ENCODE measurements around the gene ZNF771. TPM values are rescaled to one million over a fixed set of nuclear protein-coding genes. Genes with fewer than 3 reads are reported as not detected.
"Not testable (repeated sequence)": the region's sequence is repeated elsewhere in the genome, so short reads cannot be mapped to it uniquely, and the experiment has no call there.

The ZNF771 gene
- total RNA-seq, 4 donors from 2014 or later, result 3.7 to 15.1 (median 7.0) TPM

DNA sequence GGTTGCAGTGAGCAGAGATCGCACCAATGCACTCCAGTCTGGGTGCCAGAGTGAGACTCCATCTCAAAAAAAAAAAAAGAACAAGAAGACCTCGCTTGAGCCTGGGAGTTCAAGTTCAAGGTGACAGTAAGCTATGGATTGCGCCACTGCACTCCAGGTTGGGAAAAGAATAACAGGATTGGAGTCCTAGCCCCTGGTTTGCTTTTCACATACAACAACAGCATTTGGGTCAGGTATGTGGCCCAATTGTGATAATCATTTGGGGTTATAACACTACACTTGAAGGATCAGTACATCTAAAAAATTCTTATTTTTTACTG lies 41.7 kb downstream of the ZNF771 start:
- TF ChIP-seq POLR2A (IDR thresholded peaks at IDR 0.05), result no peak
- TF ChIP-seq, protein P1, sequence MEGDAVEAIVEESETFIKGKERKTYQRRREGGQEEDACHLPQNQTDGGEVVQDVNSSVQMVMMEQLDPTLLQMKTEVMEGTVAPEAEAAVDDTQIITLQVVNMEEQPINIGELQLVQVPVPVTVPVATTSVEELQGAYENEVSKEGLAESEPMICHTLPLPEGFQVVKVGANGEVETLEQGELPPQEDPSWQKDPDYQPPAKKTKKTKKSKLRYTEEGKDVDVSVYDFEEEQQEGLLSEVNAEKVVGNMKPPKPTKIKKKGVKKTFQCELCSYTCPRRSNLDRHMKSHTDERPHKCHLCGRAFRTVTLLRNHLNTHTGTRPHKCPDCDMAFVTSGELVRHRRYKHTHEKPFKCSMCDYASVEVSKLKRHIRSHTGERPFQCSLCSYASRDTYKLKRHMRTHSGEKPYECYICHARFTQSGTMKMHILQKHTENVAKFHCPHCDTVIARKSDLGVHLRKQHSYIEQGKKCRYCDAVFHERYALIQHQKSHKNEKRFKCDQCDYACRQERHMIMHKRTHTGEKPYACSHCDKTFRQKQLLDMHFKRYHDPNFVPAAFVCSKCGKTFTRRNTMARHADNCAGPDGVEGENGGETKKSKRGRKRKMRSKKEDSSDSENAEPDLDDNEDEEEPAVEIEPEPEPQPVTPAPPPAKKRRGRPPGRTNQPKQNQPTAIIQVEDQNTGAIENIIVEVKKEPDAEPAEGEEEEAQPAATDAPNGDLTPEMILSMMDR (IDR thresholded peaks at IDR 0.05), result no peak
- Histone ChIP-seq H3K27ac (no peak overlapping the region), H3K4me3 (no peak overlapping the region), H3K4me1 (peaks cover 9 to 21% (median 15%) of the 10 kb centered on the region in 3 donors), H3K9me3 (no peaks in the 10 kb centered on the region), H3K27me3 (no peaks in the 10 kb centered on the region), H3K36me3 (peaks cover 0 to under 1% (median 0%) of the 10 kb centered on the region in 3 donors)
- WGBS, 2 donors, result 73 to 89% methylated on average over 3 of the region's 3 CpGs
- intact Hi-C loops (cut with DNase I), result loop anchor here (5.0 kb wide), 1 partner anchor 78 kb away; the partner anchor contains the start of gene ZNF768
- DNase-seq, result no peak

DNA sequence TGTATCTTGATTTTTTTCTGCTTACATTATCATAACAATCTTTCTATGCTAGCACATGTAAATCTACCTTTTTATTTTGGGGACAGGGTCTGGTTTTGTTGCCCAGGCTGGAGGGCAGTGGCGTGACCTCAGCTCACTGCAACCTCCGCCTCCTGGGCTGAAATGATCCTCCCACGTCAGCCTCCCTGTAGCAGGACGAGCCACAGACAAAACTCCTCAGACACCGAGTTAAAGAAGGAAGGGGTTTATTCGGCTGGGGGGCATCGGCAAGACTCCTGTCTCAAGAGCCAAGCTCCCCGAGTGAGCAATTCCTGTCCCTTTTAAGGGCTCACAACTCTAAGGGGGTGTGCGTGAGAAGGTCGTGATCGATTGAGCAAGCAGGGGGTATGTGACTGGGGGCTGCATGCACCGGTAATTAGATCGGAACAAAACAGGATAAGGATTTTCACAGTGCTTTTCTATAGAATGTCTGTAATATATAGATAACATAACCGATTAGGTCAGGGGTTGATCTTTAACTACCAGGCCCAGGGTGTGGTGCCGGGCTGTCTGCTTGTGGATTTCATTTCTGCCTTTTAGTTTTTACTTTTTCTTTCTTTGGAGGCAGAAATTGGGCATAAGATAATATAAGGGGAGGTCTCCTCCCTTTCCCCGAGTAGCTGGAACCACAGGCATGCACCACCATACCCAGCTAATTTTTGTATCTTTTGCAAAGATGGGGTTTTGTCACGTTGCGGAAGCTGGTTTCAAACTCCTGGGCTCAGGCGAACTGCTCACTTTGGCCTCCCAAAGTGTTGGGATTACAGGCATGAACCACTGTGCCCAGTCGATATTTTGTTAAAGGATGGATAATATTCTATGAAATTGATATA lies 45.5 kb downstream of the ZNF771 start:
- H3K4me1 ChIP-seq, result not testable (repeated sequence)

DNA sequence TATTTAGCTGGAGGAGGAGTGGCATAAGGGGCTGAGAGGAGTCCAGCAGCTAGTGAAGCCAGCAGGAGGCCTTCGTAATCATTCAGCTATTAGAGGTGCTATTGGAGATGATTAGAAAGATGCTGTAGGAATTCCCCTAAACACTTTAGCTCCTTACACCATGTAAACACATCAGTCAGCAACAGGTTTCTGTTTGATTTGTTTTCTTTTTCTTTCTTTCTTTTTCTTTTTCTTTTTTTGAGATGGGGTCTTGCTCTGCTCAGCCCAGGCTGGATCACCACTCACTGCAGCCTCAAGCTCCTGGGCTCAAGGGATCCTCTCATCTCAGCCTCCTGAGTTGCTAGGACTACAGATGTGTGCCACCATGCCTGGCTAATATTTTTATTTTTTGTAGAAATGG lies 48.9 kb downstream of the ZNF771 start:
- H3K27ac ChIP-seq, result no peak overlapping the region
- intact Hi-C loops (cut with DNase I), result no loop called here
- no peak overlapping the region for H3K4me3 ChIP-seq
- 77 to 87% methylated on average over 1 of the region's 1 CpG for WGBS, 2 donors
- DNase-seq, result no peak
- H3K9me3 ChIP-seq, result no peaks in the 10 kb centered on the region
- TF ChIP-seq POLR2A (IDR thresholded peaks at IDR 0.05), result no peak
- TF ChIP-seq, protein P1 (IDR thresholded peaks at IDR 0.05), result no peak
- peaks cover 0 to 9% (median 0%) of the 10 kb centered on the region in 3 donors for H3K4me1 ChIP-seq
- H3K27me3 ChIP-seq, result no peaks in the 10 kb centered on the region
- H3K36me3 ChIP-seq, result no peaks in the 10 kb centered on the region

More for the DNA sequence above, 45.5 kb downstream of the ZNF771 start:
- H3K27me3 ChIP-seq; DNase-seq; intact Hi-C loops (cut with DNase I); H3K9me3 ChIP-seq; H3K4me3 ChIP-seq; H3K36me3 ChIP-seq; H3K27ac ChIP-seq: not testable (repeated sequence)
- 80 to 84% methylated on average over 15 to 20 of the region's 20 CpGs for WGBS, 2 donors

DNA sequence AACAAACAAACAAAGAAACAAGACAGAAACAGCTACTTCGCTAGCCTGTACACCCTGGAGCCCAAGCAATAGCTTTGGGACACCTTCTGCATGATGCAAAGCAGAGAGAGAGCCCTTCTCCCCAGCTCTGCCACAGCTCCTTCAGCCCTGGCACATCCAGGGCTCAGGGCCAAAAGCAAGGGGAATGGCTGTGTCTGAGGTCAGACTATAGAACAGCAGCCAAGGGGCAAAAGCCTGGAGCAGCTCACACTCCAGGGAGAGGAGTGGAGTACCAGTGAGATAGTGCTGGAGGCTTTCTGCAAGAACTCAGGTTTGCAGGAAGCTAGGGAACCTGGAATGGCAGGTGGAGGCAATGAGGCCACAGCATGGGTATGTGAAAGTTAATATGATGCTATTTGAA lies 49.9 kb downstream of the ZNF771 start:
- no peak for TF ChIP-seq POLR2A (IDR thresholded peaks at IDR 0.05)
- TF ChIP-seq, protein P1 (IDR thresholded peaks at IDR 0.05), result no peak
- WGBS, 2 donors, result 100% methylated on average over 1 of the region's 1 CpG
- peaks cover 0 to 9% (median 0%) of the 10 kb centered on the region in 3 donors for H3K4me1 ChIP-seq
- H3K9me3 ChIP-seq, result no peaks in the 10 kb centered on the region
- no peak for DNase-seq
- H3K27ac ChIP-seq, result no peak overlapping the region
- H3K27me3 ChIP-seq, result no peaks in the 10 kb centered on the region
- no peaks in the 10 kb centered on the region for H3K36me3 ChIP-seq
- no peak overlapping the region for H3K4me3 ChIP-seq
- intact Hi-C loops (cut with DNase I), result no loop called here

DNA sequence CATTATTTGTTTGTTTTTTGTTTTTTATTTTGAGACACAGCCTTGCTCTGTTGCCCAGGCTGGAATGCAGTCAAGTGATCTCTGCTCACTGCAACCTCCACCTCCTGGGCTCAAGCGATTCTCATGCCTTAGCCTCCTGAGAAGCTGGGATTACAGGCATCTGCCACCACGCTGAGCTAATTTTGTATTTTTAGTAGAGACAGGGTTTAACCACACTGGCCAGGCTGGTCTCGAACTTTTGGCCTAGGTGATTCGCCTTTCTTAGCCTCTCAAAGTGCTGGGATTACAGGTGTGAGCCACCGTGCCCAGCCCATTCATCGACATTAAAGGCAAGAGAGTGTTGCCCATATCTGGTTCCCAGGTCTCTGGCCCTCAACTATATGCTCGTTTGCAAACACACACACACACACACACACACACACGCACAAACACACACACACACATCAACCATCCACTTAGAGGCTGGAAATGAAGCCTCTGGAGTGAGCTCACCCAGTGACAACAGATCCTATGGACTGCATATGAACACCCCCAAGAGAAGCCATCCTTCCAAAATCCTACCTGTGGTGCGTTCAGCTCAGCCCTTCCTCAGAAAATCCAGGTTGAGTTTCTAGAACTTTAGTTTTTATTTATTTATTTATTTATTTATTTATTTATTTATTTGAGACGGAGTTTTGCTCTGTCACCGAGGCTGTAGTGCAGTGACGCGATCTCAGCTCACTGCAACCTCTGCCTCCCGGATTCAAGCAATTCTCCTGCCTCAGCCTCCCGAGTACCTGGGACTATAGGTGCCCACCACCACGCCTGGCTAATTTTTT lies 50.5 kb downstream of the ZNF771 start:
- Histone ChIP-seq H3K9me3 (no peaks in the 10 kb centered on the region), H3K4me3 (no peak overlapping the region), H3K36me3 (no peaks in the 10 kb centered on the region), H3K27me3 (no peaks in the 10 kb centered on the region), H3K27ac (no peak overlapping the region), H3K4me1 (peaks cover 0 to 9% (median 0%) of the 10 kb centered on the region in 3 donors)
- no peak for TF ChIP-seq POLR2A (IDR thresholded peaks at IDR 0.05)
- TF ChIP-seq, protein P1 (IDR thresholded peaks at IDR 0.05), result no peak
- WGBS, 2 donors, result 79 to 89% methylated on average over 12 to 16 of the region's 16 CpGs
- intact Hi-C loops (cut with DNase I), result no loop called here
- DNase-seq, result no peak

Measured in esophagus squamous epithelium (tissue), 5 donors.